GM19239 (cell line): ENCODE data around the gene SSH2.

Experiments used
- DNase-seq: peaks from one replicate; pipeline ENCODE4 v3.0.0; 2011; ENCODE audit warnings: low spot score; ENCODE audit not compliant: insufficient read length
- FAIRE-seq: peaks from 2 replicates; lab custom pipeline; 2011; peaks lifted over from hg19 to GRCh38; lab: Jason Lieb, UNC

SSH2 gene

DNA sequence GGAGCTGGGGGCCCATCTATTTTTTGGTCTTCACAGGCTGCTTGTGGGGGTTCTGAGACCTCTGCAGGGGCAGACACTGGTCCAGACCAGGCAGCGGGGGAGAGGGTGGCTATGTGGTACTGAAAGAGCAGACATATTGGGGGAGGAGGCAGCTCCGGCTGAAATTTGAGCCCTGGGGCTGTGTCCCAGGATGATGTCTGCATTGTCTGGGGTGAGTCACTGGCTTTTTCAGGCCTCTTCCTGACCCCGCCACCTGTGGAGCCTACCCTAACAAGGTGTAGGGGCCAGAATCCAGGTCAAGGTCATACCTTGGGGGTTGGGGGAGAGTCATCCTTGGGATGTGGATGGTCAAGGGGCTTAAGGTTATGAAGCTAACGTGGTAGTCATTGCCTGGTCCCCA is 309.8 kb downstream of the SSH2 start:
- DNase-seq (no peak), FAIRE-seq (no peak)

DNA sequence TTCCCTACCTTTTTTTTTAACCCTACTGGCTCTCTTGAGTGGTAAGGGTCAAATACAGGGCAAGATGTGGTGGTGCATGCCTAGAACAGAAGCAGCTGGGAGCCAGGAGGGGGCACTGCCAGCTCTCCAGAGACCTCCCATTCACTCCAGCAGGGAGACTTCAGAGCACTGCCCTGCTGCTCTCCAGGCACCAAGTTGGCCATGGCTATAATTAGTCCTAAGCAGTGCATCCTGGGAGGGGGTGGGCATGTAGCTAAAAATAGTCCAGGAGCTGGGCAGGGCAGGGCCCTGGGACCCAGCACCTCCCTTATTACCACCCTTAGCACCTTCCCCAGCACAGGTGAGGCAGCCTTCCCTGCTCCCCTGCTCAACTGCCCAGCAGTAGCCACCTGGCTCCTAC is 310.8 kb downstream of the SSH2 start:
- FAIRE-seq (no peak), DNase-seq (no peak)

- DNase-seq (no peak), FAIRE-seq (no peak)
Observed at GRCh38 chr17:29618272-29619065, 311.6 kb downstream of the SSH2 start.

- FAIRE-seq (peak; percentile 88), DNase-seq (peak; percentile 64)
Observed at GRCh38 chr17:29617481-29618271, 312.4 kb downstream of the SSH2 start.

GRCh38 chr17:29617125-29617480 is 312.9 kb downstream of the SSH2 start:
- peak; percentile 83 for DNase-seq
- peak; percentile 97 for FAIRE-seq

DNA sequence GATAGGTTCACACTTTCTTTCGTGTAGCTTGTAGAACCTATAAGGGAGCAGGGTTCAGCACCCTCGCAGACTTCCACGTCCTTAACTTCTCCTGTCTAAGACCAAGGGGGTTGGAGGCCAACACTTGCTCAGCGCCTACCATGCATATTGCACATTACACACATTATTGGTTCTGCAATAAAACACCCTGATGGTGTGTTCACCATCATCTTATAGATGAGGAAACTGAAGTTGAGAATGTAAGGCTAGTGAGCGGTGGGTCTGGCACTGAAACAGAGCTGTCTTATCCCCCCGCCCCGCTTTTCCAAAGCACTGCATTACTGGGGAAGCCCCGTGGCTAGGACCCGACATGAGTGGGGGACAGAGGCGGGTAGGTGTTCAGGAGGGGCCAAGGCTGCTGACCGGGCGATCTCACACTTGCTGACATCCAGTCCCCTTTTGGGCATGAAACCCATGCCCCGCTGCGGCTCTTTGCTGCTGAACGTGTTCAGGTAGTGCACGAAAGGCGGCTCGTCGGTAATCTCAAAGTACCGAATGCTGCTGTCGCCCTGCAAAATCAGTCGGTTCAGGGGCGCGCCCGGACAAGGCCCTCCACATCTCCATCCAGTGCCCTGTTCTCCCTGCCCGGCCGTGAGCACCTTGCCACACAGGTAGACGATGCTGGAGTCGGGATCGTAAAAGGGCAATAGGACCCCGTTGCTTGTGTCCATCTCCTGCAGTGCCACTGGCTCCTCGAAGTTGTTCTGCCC is 313.6 kb downstream of the SSH2 start:
- FAIRE-seq (peak; percentile 26), DNase-seq (no peak)

GRCh38 chr17:29615492-29616299 is 314.3 kb downstream of the SSH2 start:
- DNase-seq (peak; percentile 82), FAIRE-seq (peak; percentile 95)

GRCh38 chr17:29615048-29615385 is 315.0 kb downstream of the SSH2 start:
- no peak for FAIRE-seq
- DNase-seq = no peak

DNA sequence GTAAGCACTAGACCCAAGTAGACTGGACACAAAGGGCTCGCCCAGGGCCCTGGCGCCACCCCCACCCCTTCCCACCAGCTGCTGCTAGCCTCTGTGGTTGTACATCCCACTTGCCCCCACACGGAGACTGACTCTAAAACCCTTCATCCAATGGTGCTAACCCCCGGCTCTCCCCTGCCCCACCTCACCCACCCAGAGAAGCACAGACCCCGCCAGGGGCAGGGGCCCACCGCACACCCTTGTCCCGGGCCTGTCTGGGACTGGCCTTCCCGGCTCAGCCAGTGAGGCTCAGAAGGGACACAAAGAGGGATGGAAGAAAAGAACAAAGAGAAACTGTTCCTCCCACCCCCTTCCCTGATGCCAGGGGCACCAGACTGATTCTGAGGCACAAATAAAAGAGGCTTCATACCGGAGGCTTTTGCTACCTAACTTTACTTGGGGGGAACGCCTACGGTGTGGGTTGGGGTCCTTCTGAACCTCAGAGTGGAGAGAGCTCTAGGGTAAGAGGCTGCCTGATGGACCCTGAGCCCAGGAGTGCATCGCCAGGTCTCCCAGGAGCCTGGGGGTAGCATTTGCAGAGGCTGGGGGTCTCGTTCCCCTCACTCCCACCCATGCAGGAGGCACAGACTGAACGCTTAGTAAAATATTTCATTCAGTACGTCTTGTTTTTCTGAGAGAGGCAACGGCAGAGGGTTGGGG is 315.5 kb downstream of the SSH2 start:
- DNase-seq = no peak
- FAIRE-seq = no peak

DNA sequence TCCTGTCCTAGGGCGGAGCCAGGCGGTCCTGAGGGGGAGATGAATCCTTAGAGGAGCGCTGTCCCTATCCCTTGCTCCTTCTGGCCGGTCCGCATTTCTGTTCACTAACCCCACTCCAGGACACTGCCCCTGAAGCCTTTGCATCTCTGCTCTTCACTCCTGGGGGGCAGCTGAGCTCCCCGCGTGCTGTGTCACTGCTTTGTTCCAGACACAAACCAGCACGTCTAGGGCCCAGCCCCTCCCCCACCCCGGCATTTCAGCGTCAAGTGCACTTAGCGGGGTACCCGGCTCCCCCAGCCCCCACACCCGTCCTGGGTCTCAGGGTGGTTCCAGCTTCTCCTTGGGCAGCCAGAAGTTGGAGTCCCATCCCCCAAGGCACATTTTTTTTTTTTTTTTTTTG is 316.2 kb downstream of the SSH2 start:
- FAIRE-seq (no peak), DNase-seq (no peak)

DNA sequence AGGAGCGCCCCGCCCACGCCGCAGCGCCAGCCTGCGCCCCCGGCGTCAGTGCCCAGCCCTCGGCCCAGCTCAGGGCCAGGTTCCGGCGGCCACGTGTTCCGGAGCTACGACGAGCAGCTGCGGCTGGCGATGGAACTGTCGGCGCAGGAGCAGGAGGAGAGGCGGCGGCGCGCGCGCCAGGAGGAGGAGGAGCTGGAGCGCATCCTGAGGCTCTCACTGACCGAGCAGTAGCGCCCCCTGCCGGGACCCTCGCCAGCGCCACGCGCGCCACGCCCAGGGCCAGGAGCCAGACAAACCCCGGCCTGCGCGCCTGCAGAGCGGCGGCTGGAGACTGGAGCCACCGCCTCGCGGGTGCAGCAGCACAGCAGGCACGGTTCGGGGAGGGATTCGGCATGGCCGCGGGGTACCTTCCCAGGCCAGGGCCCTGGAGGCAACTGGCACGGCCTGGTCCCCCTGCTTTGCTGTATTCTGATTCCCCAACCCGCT is 316.6 kb downstream of the SSH2 start:
- peak; percentile 28 for FAIRE-seq
- peak; percentile 81 for DNase-seq

DNA sequence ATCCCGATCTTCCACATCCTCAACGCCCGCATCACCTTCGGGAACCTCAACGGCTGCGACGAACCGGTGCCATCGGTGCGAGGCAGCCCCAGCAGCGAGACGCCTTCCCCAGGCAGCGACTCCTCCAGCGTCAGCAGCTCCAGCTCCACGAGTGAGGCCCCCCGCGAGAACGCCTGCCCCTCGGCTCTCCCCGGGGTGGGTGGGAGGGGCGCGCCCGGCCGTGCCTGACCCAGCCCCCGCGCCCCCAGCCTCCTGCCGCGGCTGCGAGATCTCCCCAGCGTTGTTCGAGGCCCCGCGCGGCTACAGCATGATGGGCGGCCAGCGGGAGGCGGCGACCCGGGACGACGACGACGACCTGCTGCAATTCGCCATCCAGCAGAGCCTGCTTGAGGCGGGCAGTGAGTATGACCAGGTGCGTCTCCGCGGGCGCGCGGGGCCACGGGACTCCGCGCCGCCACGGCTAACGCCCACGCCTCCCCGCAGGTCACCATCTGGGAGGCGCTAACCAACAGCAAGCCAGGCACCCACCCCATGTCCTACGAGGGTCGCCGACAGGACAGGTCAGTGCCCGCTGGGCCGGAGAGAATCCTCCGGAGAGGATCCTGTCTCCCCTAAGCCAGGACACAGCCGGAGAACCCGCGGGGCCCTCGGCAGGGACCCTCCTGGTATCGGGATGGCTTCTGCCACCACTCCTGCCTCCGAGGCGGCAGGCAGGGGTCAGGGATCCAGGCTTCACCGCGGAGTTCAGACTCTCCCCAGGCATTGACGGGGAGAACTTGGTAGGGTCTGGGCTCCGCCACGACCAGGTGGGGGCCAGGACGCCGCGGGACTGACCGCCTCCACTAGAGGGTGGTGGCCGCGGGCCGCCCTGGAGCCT is 317.4 kb downstream of the SSH2 start:
- no peak for FAIRE-seq
- DNase-seq = no peak

DNA sequence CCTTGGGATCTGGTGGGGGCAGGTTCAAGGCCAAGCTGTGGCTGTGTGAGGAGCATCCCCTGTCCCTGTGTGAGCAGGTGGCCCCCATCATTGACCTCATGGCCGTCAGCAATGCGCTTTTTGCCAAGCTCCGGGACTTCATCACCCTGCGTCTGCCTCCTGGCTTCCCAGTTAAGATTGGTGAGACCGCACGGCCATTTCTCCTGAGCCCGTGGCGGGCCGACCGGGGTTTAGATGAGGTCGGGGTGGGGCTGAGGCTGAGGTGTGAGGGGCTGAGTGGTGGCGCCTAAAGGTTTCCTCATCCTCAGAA is 318.0 kb downstream of the SSH2 start:
- DNase-seq = no peak
- FAIRE-seq = no peak

- no peak for DNase-seq
- FAIRE-seq = no peak
Observed at GRCh38 chr17:29611351-29612093, 318.5 kb downstream of the SSH2 start.

GRCh38 chr17:29610395-29610794 is 319.6 kb downstream of the SSH2 start:
- DNase-seq (no peak), FAIRE-seq (no peak)

- FAIRE-seq (no peak), DNase-seq (no peak)
Observed at GRCh38 chr17:29608986-29609385, 321.0 kb downstream of the SSH2 start.

DNA sequence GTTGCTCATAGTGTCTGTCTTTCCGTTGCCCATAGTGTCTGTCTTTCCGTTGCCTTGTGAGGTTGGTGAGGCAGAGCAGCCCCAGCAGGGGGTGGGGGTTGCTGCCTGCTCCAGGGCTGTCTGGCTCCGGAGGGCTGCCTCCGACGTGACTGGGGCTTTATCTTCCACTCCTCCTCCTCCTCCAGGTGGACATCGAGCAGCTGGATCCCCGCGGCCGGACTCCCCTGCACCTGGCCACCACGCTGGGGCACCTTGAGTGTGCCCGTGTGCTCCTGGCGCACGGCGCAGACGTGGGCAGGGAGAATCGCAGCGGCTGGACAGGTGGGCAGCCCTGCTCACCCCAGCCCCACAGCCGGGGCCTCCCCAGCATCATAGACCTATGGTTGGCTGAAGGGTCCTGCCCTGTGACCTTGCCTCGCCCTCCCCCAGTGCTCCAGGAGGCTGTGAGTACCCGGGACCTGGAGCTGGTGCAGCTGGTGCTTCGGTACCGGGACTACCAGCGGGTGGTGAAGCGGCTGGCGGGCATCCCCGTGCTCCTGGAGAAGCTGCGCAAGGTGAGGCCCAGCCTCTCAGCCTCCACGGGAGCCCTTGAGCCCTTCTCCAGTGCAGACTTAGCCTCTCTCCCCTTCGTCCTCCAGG is 322.4 kb downstream of the SSH2 start:
- no peak for FAIRE-seq
- DNase-seq = no peak
